GM19438 (cell line): ENCODE data around the gene DENND1A.
A peak's percentile ranks its signal among the peaks of the same experiment; 100 is the strongest.
"Not testable (repeated sequence)": the region's sequence is repeated elsewhere in the genome, so short reads cannot be mapped to it uniquely, and the experiment has no call there.

Experiments used
- ATAC-seq: cut with Tn5 transposase; IDR thresholded peaks from one replicate; pipeline ENCODE4 v1.9.1; 2021; ENCODE audit warnings: low read depth; ENCODE audit not compliant: unreplicated experiment

DENND1A gene

DNA sequence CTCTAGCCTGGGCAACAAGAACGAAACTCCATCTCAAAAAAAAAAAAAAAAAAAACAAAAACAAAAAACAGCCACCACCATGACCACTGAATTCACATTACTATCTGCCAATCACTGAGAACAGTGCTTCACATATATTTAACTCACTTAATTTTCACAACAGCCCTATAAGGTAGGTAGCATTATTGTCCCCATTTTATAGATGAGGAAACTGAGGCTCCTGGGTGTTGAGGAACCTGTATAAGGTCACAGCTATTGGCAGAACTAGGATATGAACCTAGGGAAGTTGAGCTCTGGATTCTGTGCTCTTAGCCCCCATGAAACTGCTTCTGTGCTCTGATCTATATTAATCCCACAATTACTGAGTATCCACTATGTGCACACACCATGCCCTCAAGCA, 290.2 kb downstream of the DENND1A start:
- ATAC-seq = no peak

DNA sequence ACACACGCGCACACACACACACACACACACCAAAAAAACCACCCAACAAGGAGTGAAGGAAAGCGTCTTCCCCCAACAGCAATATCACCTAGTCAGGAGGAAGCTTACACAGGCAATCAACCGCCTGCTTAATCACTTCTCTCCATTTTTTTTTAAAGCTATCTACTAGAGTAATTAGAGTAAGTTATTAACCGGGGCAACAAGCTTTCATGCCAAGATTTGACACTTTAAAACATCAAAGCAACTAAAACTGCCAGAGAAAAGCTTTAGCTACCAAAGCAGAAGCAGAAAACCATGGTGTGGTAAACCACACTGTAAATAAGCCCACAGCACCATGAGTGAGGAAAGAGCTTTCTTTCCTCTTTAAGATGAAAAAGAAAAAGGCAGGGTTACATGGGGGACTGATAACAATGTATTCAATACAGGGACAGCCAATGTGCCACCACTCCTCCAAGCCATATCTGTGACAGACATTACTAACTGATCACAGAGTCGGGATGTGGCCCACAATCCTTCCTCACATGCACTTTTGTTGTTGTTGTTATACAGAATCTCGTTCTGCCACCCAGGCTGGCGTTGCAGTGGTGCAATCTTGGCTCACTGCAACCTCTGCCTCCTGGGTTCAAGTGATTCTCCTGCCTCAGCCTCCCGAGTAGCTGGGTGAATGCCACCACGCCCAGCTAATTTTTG, 291.8 kb downstream of the DENND1A start:
- ATAC-seq = no peak

DNA sequence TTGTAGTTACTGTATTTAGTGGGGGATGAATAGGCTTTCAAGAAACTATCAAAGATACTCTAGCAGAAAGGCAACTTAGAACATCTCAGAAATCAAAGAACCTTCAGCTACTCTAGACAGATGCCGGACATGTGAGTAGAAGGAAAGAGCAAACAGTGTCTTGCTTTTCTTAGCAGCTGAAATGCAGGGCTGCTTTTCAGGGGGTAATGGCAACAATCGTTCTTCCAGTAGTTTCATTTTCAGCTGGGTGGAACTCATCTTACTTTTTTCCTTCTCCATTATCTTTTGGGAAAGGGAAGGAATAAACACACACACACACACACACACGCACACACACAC, 292.4 kb downstream of the DENND1A start:
- no peak for ATAC-seq

DNA sequence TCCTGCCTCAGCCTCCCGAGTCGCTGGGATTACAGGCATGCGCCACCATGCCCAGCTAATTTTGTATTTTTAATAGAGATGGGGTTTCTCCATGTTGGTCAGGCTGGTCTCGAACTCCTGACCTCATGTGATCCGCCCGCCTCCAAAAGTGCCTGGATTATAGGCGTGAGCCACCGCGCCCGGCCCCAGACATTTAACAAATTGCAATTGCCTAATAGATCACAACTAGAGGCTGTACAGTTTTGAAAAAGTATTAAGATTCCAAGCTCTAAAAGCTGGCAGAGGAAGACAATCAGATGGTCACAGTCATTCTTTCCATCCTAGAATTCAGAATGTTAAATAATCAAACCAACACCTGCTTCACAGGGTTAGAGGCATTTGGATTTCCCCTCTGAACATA, 293.1 kb downstream of the DENND1A start:
- not testable (repeated sequence) for ATAC-seq

DNA sequence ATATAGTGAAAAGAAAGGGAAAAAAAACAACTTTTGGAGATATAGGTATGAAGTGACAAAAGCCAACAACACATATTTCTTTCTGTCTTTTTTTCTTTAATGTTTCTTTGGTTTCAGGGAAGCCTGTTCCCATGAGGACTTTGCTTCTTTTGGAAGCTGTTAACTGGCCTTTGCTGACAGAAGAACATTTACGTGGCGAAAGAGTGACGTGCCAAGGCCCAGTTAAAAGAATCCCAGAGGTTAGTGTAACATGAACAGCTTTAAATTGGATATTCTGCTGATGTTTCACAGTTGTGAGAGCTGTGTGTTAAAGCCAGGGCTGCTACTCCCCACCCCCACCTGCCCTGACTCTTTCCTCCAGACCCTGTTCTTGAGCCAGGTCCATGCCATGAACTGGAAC, 298.1 kb downstream of the DENND1A start:
- ATAC-seq = no peak

DNA sequence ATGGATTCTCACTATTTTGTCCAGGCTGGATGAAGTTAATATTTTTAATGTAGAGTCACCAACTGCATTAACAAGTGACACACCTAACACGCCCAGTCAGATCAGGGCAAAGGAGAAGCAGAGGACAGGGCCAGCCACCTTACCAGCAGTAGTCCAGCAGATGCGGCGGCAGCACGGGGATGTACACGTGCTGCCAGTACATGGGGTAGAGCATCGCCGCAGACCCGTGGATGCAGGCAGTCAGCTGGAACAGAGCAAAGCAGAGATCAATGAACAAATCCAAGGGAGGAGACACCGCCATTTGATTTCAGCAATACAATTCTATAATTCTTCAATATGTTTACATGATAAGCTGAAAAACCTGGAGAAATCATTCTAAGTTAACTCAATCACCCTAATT, 299.7 kb downstream of the DENND1A start:
- ATAC-seq = no peak

DNA sequence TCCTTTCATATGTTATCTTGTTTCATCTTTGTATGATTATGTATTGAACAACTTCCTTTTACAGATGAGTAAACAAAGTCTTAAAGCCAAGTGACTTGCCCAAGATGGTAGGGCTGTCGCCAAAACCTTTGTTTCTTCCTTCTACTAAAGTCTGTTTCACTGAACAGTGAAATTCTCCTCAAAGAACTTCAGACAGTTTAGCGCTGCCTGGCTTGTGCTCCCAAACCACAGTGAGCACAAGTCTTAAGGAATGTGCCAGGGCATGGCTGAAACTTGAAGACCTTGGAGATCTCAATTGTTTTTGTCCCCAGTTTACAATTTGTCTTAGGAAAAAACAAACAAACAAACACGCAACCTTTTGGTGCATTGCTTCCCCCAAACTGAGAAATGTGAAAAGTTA, 300.4 kb downstream of the DENND1A start:
- no peak for ATAC-seq

DNA sequence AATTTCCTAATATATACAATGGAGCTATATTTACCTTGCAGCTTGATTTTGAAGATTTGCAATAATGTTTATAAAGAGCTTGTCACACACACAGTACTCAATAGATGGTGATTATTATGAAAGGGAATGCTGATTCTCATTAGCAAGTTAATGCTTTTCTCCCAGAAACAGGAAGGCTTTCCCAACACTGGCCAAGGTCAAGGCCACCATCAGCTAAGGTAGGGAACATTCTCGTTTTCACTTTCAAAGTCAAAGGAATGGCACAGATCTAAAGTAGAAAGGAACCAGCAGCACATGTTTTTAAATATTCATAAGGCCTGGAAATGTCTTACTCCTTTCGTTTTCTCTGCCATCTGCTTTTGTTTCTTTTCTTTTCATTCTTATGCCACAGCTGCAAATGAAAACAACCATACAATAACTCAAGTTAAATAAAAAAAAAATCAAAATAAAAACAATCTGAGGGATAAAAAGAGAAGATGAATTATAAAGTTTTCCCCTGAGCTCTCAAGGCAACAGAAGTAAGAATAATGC, 307.1 kb downstream of the DENND1A start:
- no peak for ATAC-seq

DNA sequence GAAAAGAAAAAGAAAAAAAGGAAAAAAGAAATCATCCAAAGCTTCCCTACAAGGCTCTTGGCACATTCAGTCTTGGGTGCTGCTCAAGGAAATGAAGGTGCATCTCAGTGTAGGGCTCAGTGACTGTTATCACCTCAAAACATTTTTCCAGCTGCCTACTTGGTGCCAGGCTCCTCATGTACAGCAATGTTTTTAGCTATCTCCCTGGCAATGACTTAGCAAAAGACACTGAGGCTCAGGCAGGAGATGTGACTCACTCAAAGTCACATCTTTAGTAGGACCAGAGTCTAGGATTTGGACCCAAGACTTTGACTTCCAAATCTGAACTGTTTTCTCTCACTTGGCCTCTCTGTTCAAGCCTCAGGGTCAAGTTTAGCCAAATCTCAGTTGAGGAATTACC, 309.7 kb downstream of the DENND1A start:
- ATAC-seq = no peak

DNA sequence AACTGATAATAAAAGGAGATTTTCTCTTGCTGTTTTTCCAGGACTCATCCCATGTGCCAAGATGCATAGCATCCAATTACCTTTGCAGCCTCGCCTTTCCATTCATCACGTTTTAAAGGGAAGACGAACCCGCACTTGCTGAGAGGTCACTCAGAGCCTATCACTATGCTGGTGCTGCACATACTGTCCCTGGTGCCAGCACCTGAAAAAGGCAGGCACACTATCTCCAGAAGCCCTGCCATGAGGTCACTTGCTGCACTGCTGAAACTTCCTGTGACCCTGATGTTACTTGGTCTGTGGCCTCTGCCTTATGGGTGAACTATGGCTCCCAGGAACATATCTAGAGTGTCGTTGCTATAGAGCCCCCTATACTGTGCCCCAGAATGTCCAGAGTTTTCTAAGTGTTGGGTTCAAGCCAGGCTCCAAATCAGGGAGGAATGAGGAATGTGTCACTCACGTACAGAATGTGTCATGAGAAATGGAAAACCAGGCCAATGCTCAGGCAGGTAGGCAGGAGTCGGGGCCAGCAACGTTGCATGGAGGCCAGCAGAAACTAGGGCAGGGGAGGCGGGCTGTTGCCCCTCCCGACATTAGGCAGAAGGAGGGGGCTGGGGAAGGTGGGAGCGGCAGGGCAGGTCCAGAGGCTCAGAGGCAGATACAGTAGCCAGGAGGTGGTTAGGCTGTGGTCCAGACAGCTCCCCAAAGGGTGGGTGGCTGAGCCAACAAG, 311.8 kb downstream of the DENND1A start:
- no peak for ATAC-seq

DNA sequence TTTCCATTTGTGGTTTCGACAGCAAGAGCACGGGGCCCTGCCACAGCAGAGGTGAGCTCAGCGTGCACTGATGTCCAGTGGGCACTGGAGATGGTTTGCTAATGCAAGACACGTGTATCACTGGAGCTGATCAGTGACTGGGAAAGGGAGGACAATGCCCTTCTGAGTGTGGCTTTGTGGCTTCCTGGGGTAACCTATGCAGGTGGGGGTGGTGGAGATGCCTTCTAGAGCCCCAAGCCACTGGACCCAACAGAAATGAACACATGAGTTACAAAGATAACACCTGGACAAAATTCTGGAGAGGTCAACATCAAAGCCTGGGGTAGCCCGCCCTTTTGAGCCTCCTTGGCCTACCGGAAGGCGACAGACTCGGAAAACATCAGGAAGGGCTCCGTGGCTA, 312.6 kb downstream of the DENND1A start:
- ATAC-seq = no peak

DNA sequence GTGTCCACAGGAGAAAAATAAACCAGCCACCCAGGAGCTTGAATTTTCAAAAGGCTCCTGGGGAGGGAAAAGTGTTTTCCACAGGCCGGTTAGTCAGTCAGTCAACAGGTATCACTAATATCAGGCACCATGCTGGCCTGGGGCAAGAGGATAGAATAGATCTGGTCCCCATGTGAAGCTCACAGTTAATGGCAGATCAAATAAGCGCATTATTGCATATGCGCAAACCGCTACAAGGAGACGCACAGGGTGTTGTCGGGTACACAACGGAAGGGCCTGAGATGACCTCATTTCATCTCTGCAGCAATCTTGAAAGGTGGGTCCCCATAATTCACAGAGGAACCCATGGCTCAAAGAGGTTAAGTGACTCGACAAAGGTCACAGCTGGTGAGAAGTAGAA, 313.2 kb downstream of the DENND1A start:
- ATAC-seq = no peak

DNA sequence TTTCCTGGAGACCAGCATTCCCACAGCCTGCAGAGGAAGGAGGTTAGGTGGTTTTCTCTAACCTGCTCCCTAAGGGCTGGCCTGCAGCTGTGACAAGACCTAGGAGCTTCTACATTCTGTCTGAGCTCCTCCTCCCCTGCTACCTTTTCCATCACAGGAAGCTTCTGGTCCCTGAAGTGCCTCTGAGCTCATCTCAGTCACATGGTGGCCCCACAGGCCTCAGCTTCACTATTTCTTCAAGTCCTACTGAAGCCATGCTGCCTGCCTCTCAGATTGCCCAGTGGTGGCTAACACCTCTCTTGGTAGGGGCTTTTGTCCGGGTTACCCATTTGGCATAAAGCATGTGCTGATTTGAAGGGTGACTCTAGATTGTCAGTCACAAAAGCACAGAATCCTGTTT, 314.5 kb downstream of the DENND1A start:
- ATAC-seq = no peak

DNA sequence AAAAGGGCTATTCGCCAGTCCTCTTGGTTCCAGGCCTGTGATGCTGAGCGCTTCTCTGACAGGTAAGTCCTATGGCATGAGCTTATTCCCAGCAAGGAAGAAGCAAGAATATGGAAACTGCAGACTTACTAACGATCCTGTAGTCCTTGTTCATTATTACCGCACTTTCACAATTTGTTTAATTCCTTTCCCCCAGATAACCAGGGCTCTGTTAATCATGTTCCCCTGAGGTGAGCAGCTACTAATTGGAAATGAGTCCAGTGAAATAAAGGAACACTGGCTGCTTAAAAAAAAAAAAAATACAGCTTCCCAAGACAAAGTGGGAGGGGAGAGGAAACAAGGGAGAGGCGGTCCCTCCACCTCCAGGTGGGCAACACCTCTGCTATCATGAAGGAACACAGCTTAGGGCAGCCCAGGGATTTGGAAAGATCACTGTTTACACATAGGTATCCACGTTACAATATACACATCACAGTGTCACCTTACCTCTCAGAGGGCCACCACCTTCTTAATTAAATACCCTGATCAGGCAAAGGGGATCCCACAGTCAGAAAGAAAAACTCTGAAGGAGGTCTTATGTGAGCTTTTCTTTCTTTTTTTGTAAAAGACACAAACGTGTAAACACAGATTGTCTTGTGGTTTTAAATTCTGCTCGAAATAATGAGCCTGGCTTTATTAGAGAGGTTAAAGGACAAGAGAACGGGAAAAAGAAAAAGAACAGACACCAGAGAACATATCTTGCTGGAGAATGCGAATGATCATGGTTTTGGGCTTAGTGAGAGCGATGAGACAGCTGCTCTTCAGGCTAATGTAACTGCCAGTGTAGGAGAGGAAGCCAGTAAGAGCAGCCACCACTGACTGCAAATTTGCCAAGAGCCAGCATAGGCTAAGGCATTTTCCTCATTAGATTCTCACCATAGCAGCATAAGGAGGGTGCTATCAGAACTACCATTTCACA, 315.3 kb downstream of the DENND1A start:
- ATAC-seq = no peak

DNA sequence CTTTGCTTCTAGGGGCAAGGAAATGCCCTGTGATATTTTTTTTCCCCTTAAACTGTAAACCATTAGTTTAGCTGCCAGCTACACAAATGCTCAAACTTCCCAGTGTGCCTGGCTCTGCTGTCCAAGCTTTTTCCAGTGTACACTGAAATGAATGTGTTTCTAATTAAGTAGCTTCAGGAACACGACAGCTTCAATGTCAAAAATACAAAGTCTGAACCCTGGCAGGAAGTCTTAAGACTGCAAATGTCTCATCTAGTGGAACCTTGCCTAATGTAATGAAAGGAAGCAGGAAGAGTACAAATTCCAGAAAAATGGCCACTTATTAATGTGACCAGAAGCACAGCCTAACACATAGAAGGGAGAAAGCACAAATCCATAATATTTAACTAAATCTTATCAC, 318.7 kb downstream of the DENND1A start:
- no peak for ATAC-seq

DNA sequence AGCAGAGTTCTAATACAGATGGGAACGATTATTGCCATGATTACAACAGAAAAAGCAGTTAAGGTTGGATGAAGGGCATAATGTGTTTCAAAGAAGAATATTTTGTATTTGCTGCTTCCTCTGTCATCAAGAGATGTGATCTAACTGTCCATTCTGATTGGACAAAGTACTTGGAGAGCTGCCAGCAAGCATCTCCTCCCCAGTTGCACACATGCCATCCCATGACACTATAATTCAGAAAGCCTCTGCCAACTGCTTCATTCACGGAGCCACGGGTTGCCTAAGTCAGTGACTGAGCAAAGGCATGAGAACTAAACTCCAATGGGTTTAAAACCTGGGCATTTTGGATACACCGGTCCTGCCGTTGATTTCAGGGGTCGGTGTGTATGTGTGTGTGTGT, 320.1 kb downstream of the DENND1A start:
- no peak for ATAC-seq

DNA sequence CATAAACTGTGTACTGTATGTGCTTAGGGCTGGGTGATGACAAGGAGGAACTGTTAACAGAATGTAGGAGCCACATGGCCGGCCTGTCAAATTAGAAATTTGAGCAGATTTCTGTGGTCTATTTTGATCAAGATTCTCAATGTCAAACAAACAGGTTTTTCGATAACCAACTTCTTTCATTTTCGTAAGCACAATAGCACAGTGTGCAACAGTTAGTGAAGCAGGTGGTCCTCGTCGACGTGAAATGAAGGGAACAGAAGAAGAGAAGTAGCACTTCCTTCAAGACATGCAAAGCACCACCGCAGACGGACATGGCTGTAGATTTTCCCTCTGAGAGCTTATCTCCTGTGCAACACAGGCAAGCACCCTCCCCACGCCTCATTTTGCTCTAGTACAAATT, 321.8 kb downstream of the DENND1A start:
- ATAC-seq = peak; percentile 88

DNA sequence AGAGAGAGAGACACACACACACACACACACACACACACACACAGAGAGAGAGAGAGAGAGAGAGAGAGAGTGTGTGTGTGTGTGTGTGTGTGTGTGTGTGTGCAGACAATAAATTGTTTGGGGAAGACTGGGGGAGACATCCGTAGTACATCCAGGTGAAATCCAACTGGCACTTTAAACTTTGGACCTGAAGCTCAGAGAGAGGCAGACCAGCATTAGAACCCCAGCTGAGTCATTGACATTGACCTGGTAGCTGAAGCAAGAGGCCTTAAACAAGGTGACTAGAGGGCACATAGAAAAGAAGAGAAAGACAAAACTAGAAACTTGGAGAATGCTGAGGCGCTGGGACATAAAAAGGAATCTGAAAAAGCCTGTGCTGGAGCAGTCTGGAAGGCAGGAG, 322.4 kb downstream of the DENND1A start:
- ATAC-seq = no peak

DNA sequence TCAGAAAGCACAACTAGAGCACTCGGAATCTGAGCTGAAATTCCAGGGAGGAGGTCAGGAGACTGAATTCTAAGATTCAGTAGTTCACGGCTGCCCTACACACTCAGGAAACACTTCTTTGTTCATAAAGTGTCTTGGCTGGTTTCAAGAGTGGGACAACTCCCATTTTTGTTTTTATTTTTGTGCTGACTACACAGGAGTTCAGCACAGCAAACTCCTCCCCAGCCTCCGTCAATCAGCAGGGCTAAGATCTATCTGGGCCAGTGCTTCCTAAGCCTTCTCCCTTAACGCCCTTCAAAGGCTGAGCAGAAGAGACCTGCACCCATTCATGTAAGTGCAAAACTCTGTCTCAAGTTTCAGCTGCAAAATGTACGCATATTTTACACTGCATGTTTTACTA, 323.8 kb downstream of the DENND1A start:
- no peak for ATAC-seq

DNA sequence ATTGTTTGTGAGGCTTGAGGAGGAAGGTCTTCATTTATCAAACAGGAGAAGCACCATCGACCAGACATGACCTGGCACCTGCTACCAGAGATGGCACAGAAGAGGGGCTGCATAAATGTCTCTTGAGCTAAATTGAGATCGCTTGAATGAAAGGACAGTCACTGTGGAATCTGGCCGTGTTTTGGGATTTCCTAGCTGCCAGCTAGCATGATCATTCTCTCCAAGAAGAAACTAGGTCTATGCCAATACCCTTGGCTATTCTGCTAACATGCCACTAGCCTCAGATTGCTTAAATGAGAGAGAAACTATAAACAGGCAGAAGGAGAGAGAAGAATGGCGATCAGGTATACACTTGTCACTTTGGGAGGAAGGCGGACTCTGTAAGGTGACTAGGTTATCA, 324.6 kb downstream of the DENND1A start:
- ATAC-seq = no peak

DNA sequence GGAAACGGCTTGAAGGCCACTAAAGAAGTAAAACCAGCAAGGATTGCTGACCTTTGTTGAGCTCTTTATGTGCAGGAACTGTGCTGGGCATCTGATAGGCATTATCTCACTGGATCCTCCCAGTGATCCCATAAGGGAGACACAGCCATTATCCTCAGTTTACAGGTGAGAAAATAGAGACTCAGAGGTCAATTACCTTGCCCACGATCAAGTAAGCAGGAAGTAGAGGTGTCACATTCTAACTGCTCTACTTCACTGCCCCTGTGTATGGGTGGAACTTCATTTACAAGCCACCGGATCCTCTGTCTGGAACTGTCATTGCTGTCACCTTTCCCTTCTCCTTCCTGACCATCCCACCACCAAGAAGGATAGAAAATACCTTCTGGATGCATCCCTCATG, 325.1 kb downstream of the DENND1A start:
- no peak for ATAC-seq
